VCaP (cell line): ENCODE results near the gene LBX1.
A peak's percentile ranks its signal among the peaks of the same experiment; 100 is the strongest.

Source experiments
- H3K27ac ChIP-seq: fragments of 450-650 bp; 2 replicates; pipeline ENCODE4 v1.5.1; 2017
- CTCF ChIP-seq: fragments of 450-650 bp; conservative IDR thresholded peaks from 2 replicates; pipeline ENCODE4 v1.5.1; 2017; ENCODE audit warnings: mild to moderate bottlenecking, moderate library complexity

LBX1 gene

GRCh38 chr10:101218351-101219138, 10.7 kb downstream of the LBX1 start:
- no peak overlapping the region for H3K27ac ChIP-seq
- TF ChIP-seq CTCF: no peak

- TF ChIP-seq CTCF: peak; percentile 74
- no peak overlapping the region for H3K27ac ChIP-seq
Observed at GRCh38 chr10:101217450-101218281, 11.6 kb downstream of the LBX1 start.

- H3K27ac ChIP-seq: no peak overlapping the region
- TF ChIP-seq CTCF: no peak
Observed at GRCh38 chr10:101217044-101217425, 12.2 kb downstream of the LBX1 start.

GRCh38 chr10:101216207-101217043, 12.8 kb downstream of the LBX1 start:
- TF ChIP-seq CTCF: no peak
- no peak overlapping the region for H3K27ac ChIP-seq

- no peak for TF ChIP-seq CTCF
Observed at GRCh38 chr10:101215397-101216206, 13.7 kb downstream of the LBX1 start.

GRCh38 chr10:101214446-101215396, 14.5 kb downstream of the LBX1 start:
- H3K27ac ChIP-seq: no peak overlapping the region
- peak; percentile 94 for TF ChIP-seq CTCF

More at GRCh38 chr10:101215397-101216206, 13.7 kb downstream of the LBX1 start:
- no peak overlapping the region for H3K27ac ChIP-seq
